ENCODE data around the gene CLNK.
"Not testable (repeated sequence)": the region's sequence is repeated elsewhere in the genome, so short reads cannot be mapped to it uniquely, and the experiment has no call there.

The CLNK gene

DNA sequence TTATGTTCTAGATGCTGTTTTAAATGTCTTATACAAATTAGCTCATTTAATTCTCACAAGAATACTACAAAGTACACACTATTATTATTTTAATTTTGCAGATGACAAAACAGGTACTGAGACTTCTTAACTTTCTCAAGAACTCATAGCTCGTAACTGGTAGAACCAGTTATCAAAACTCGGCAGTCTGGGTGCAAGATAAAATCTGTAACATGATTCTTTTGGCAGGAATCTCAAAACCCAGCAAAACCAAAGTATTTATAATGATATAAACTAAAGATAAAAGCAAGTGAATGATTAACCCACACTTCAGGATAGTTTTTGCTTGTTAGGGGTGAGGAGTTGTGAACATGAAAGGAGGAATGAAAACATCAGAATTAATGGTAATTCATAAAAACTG, 27.6 kb downstream of the CLNK start:
- DNase-seq: no peak

DNA sequence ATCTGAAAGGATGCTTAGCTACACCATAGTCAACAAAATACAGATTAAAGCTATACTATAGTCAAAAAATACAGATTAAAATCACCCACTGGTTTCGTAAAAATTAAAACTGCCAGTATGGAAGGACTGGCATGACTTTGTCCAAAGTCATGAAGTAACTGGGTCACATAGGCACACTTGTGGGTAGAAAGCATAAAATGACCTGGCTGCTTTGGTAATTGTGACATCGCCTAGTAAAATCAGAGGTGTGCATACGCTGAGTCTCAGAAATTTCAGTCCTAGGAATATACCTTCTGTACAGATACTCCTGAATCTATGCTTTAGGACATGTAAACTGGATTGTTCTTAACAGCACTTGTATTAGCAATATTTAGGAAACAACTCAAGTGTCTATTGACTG, 28.1 kb downstream of the CLNK start:
- DNase-seq: no peak

DNA sequence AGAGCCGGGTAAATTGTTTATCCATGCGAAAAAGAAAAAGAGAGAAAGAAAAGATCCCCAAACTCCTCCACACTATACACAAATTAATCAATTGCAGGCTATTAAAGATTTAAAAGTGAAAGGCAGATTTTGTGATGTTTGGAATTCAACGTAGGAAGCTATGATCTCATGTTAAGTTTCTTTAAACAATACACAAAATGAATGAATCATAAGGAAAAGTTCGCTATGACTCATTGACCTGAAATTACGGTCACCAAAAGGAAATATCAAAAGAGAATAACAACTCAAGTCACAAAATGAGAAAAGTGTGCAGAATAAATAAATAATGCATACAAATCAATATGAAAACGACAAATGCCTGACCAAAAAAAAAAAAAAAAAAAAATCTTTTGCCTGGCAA, 28.6 kb downstream of the CLNK start:
- no peak for DNase-seq

- no peak for DNase-seq
These were observed 36.1 kb downstream of the CLNK start for GRCh38 chr4:10648479-10648878.

GRCh38 chr4:10647846-10648245, 36.7 kb downstream of the CLNK start:
- DNase-seq: no peak

DNA sequence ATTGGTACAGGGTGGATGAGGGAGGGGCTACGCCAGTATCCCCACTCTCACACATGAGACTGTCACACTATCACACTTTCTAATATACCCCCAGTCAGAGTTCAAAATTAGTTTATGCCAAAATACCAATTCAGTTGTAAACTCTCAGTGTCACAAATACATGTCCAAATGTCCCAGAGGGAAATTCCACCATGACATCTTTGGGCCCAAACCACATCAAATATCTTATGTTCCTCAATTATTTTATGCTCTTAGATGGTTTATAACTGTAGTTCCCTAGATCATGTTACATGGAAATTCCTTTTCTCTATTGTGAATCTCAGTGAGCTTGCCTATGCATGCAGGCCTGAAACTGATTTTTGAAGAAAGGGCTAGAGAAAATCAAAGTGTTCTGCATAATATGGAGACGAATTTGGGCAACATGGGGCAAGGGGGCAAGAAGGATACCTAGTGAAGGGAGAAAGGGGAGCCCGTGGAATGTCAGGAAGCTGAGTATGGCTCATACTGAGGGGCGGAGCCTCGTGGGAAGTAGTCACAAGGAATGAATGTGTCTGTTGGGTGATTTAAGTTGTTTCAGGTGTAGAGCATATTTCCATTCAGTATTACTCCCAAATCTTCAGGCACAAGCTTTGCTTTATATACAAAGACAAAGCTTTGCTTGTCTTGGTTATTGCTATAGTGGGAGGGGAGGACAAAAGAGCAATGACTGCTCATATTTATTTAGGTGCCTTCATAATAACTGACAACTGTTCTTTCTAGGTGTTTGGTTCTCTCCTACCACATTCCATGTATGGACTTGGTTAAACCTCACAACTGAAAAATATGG, 40.8 kb downstream of the CLNK start:
- DNase-seq: no peak

GRCh38 chr4:10640561-10641201, 43.9 kb downstream of the CLNK start:
- no peak for DNase-seq

DNA sequence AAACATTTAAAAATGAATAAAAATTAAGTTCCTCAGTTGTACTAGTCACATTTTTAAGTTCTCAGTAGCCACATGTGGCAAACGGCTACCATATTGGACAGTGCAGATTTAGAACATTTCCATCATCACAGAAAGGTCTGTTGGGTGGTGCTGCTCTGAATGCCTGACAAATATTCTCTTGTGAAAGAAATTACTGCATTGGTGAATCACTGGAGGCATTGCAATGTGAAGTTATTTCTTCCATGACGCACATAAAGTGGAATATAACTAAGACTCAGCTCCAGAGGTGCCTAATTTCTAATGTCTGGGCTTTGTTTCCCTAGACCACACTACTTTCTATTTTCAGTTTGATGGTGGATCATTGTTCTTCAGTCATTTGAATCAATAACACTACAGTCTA, 44.9 kb downstream of the CLNK start:
- no peak for DNase-seq

- DNase-seq: no peak
These were observed 45.5 kb downstream of the CLNK start for GRCh38 chr4:10639100-10639499.

GRCh38 chr4:10635091-10635490, 49.5 kb downstream of the CLNK start:
- DNase-seq: no peak

DNA sequence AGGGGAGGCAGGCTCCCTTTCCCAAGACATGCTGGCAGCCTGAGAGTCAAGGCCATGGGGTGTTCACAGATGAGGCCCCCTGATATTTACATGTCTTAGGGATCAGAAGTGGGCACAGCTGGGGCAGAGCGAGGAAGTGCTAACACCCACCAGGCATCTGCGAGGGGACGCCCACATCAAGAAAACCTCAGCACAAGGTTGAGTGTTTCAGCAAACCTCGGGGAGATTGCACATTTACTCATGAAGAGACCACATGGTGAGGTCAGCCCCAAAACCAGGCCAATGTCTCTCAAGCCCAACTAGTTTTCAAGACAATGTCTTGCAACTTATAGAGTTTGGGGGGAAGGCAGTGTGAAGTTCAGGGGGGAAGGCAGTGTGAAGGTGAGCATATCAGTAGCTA, 55.2 kb downstream of the CLNK start:
- DNase-seq: no peak

DNA sequence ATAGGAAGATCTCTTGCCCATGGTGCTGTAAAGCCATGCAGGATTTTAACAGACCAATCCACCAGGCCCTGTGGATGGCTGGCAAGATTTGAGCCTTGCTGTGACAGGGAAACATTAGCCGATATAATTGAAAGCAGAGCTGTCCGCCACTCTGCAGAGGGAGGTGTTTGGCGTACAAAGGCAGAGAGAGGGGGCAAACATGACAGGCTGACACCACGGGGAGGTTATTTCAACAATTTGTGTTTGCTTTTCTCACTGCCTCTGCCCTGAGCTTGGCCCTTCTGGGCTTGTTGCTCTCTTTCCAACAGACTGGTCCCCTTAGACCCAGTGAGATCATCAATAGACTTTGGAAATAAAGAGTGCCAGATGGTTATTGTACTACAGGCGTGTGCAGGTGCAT, 59.4 kb downstream of the CLNK start:
- DNase-seq: no peak

GRCh38 chr4:10623862-10624261, 60.7 kb downstream of the CLNK start:
- no peak for DNase-seq

DNA sequence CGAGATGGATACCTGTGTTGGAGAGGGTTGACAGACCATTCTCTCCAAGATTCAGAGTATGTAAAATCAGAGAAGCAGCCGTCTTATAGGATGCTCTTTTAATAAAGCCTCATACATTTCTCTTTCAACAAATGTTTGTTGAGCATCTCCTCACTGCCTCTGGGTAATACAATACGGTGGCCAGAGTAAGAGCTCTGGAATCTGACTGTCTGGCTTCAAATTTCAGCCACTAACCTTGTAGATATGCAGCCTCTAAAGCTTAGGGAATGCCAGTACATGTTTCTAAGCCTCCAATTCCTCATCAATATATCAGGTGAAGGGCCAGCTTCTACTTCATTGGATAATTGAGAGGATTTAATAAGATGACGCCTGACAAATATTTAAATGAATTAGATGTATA, 61.3 kb downstream of the CLNK start:
- DNase-seq: no peak

- no peak for DNase-seq
These were observed 61.8 kb downstream of the CLNK start for GRCh38 chr4:10622728-10623127.

- no peak for DNase-seq
These were observed 63.6 kb downstream of the CLNK start for GRCh38 chr4:10620935-10621488.

DNA sequence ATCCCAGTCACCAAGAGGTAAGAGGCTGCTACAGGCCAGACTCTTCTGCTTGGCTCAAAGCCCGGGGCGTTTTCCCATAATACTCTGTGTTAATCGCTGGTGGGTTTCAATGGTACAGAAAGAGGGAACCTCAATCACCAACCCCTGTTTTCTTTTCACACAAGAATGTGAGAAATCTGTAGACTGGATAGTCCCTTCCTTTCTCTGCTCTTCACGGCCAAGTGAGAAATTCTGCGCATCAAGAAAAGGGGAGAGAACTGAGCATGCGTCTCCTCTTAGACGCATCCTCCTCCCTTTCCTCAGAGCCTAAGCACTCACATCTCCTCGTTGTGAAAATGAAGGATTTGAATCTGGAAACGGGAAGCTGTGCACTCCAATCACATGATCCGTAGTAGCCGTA, 64.7 kb downstream of the CLNK start:
- DNase-seq: no peak

GRCh38 chr4:10619220-10619619, 65.3 kb downstream of the CLNK start:
- DNase-seq: no peak

DNA sequence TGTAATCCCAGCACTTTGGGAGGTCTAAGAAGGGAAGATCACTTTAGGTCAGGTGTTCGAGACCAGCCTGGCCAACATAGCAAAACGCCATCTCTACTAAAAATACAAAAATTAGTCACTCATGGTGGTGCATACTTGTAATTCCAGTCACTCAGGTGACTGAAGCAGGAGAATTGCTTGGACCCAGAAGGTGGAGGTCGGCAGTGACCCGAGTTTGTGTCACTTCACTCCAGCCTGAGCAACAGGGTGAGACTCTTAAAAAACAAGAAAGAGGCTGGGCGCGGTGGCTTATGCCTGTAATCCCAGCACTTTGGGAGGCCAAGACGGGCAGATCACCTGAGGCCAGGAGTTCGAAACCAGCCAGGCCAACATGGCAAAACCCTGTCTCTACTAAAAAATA, 69.6 kb downstream of the CLNK start:
- not testable (repeated sequence) for DNase-seq

DNA sequence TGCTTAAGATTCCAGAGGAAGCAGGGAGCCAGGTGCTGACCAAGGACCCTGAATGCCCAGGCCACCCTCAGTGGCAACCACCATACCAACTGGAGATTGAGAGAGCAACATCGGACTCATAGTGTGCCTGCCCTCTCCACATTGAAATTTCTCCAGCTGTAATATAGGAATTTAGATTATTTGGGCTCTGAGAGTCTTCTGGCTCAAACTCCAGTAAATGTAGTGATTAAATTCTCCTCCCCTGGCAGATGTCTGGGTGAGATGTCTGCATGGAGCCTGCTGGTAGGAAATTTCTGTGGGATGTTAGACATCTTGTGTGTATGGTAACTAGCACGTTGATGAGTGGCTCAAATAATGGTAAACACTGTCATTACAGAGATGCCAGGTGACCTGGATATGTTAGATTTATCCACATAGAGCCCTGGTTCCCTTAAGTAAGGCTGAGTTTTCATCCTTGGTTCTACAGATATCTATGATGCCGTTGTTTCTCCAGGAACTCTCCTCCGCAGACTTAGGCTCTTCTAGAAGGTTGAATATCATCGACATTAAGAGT, 70.6 kb downstream of the CLNK start:
- DNase-seq: no peak

DNA sequence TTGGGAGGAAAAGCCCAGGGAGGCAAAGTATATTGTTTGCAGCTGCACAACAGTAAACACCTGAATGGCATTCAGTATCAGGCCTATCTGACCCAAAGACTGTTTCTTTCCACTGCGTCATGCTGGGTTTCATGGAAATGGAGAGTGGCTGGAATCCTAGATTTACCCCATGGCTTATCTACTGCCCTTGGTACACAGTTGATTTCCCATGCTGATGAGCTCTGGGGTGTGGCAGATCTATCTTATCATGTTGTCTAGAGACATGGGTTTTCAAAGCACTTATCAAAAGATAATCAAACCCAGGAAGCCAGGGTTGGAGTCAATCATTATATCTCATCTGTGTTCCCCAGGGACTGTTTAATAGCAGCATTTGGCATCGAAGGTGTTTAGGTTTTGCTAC, 72.1 kb downstream of the CLNK start:
- DNase-seq: no peak

GRCh38 chr4:10611673-10612072, 72.9 kb downstream of the CLNK start:
- no peak for DNase-seq

- no peak for DNase-seq
These were observed 75.9 kb downstream of the CLNK start for GRCh38 chr4:10608501-10609219.
